H1 (cell line): Measurements from ENCODE around the gene MROH7. TPM values are rescaled to one million over a fixed set of nuclear protein-coding genes. Genes with fewer than 3 reads are reported as not detected.

Experiments
- CTCF ChIA-PET: fragments of 300-600 bp; sonication (Branson Sonifier 250); formaldehyde crosslinking; loops from one replicate; lab custom pipeline; 2021; ENCODE audit not compliant: partially characterized antibody; lab: Charles Lee
- POLR2A ChIA-PET: fragments of 300-600 bp; sonication (Branson Sonifier 250); formaldehyde crosslinking; loops from one replicate; lab custom pipeline; 2021; ENCODE audit warnings: inconsistent platforms; ENCODE audit not compliant: partially characterized antibody; lab: Charles Lee
- DNase-seq, 2 experiments: peaks; one replicate each; pipeline versions ENCODE4 v3.0.0 to v3.0.0-alpha.2; 2010 to 2022; ENCODE audit warnings: low spot score in 2 of 2, low read depth in 1 of 2, mixed read lengths in 1 of 2
- FAIRE-seq: peaks from 2 replicates; lab custom pipeline; 2011; peaks lifted over from hg19 to GRCh38; lab: Jason Lieb, UNC
- H2AFZ ChIP-seq: 2 replicates; pipeline ENCODE4 v1.8.1; 2012; ENCODE audit warnings: low read length, inconsistent platforms
- H2AK5ac ChIP-seq: 2 replicates; pipeline ENCODE4 v1.6.1; 2013; ENCODE audit warnings: low read depth, low read length
- H2BK120ac ChIP-seq: replicated peaks from 2 replicates; pipeline ENCODE3; 2013; ENCODE audit warnings: low read depth, low read length, inconsistent platforms
- H2BK12ac ChIP-seq: 2 replicates; pipeline ENCODE4 v1.6.1; 2013; ENCODE audit warnings: low read depth, low read length
- H2BK15ac ChIP-seq: 2 replicates; pipeline ENCODE4 v1.6.1; 2013; ENCODE audit warnings: low read length
- H2BK20ac ChIP-seq: 2 replicates; pipeline ENCODE4 v1.6.1; 2013; ENCODE audit warnings: low read length
- H2BK5ac ChIP-seq: 2 replicates; pipeline ENCODE4 v1.6.1; 2013; ENCODE audit warnings: low read depth, low read length
- H3K14ac ChIP-seq: 2 replicates; pipeline ENCODE4 v1.6.1; 2013; ENCODE audit warnings: inconsistent platforms; ENCODE audit not compliant: insufficient read length
- H3K18ac ChIP-seq: 2 replicates; pipeline ENCODE4 v1.6.1; 2013; ENCODE audit warnings: low read length; ENCODE audit errors: extremely low read depth
- H3K23ac ChIP-seq: 2 replicates; pipeline ENCODE4 v1.6.1; 2013; ENCODE audit warnings: inconsistent platforms; ENCODE audit not compliant: insufficient read length
- H3K23me2 ChIP-seq: 2 replicates; pipeline ENCODE4 v1.6.1; 2013; ENCODE audit warnings: low read depth, low read length
- H3K27ac ChIP-seq: 2 replicates; pipeline ENCODE4 v1.6.1; 2011; ENCODE audit warnings: low read depth, low read length, inconsistent platforms
- H3K27me3 ChIP-seq, 4 experiments: replicated peaks in 1 of 4; 1 replicate in 1 of 4; 2 replicates in 3 of 4; pipeline versions ENCODE4 v1.6.1 to v1.8.1; 2011 to 2013; ENCODE audit warnings: low read length in 3 of 4, mild to moderate bottlenecking in 3 of 4, inconsistent platforms in 2 of 4, mixed read lengths in 2 of 4, moderate library complexity in 1 of 4; ENCODE audit not compliant: control insufficient read depth in 3 of 4, insufficient read depth in 3 of 4; ENCODE audit errors: extremely low read depth in 1 of 4
- H3K36me3 ChIP-seq, 4 experiments: 2 replicates each; pipeline versions ENCODE4 v1.6.1 to v1.8.1; 2011 to 2013; ENCODE audit warnings: mild to moderate bottlenecking in 4 of 4, low read length in 3 of 4, moderate library complexity in 2 of 4, control low read depth in 1 of 4, inconsistent platforms in 1 of 4; ENCODE audit not compliant: insufficient read depth in 4 of 4, control insufficient read depth in 2 of 4
- H3K4ac ChIP-seq: replicated peaks from 2 replicates; pipeline ENCODE3; 2013; ENCODE audit warnings: low read length, low read depth, mixed read lengths, inconsistent platforms; ENCODE audit not compliant: insufficient read length
- H3K4me1 ChIP-seq, 4 experiments: replicated peaks in 1 of 4; 1 replicate in 1 of 4; 2 replicates in 3 of 4; pipeline versions ENCODE4 v1.6.1 to v1.8.1; 2011 to 2013; ENCODE audit warnings: low read length in 3 of 4, inconsistent platforms in 2 of 4, mixed read lengths in 1 of 4; ENCODE audit not compliant: insufficient read depth in 4 of 4, control insufficient read depth in 3 of 4
- H3K4me2 ChIP-seq, 2 experiments: 2 replicates each; pipeline versions ENCODE4 v1.6.1 to v1.8.1; 2011 to 2013; ENCODE audit warnings: low read depth in 2 of 2, low read length in 2 of 2, control low read depth in 1 of 2, inconsistent platforms in 1 of 2, mild to moderate bottlenecking in 1 of 2; ENCODE audit not compliant: insufficient read depth in 1 of 2
- H3K4me3 ChIP-seq, 4 experiments: fragments of 200-600, 300-600 bp in 1 of 4; sonication (generic), shearing (Covaris generic), sonication (Bioruptor Twin) in 1 of 4; 2 replicates each; pipeline versions ENCODE4 v1.5.1 to v1.8.1; 2011 to 2016; ENCODE audit warnings: low read length in 4 of 4, low read depth in 3 of 4, control low read depth in 2 of 4, inconsistent platforms in 2 of 4, mild to moderate bottlenecking in 2 of 4, mixed read lengths in 1 of 4, moderate library complexity in 1 of 4; ENCODE audit not compliant: insufficient read depth in 2 of 4; ENCODE audit errors: extremely low read depth in 1 of 4
- H3K56ac ChIP-seq: replicated peaks from 2 replicates; pipeline ENCODE3; 2013; ENCODE audit warnings: low read depth, mild to moderate bottlenecking, mixed read lengths, low read length, inconsistent platforms; ENCODE audit not compliant: insufficient read length
- H3K79me1 ChIP-seq: 2 replicates; pipeline ENCODE4 v1.6.1; 2013; ENCODE audit warnings: low read depth, low read length, control low read depth
- H3K79me2 ChIP-seq, 2 experiments: 2 replicates each; pipeline versions ENCODE4 v1.6.1 to v1.8.1; 2012 to 2013; ENCODE audit warnings: low read length in 2 of 2, mild to moderate bottlenecking in 2 of 2, inconsistent platforms in 1 of 2; ENCODE audit not compliant: insufficient read depth in 2 of 2, control insufficient read depth in 1 of 2
- H3K9ac ChIP-seq, 4 experiments: replicated peaks in 1 of 4; 1 replicate in 1 of 4; 2 replicates in 3 of 4; pipeline versions ENCODE4 v1.6.1 to v1.8.1; 2011 to 2013; ENCODE audit warnings: low read depth in 3 of 4, low read length in 3 of 4, control low read depth in 2 of 4, mild to moderate bottlenecking in 2 of 4, moderate library complexity in 2 of 4, inconsistent platforms in 1 of 4; ENCODE audit errors: extremely low read depth in 1 of 4
- H3K9me3 ChIP-seq, 2 experiments: 2 replicates each; pipeline versions ENCODE4 v1.6.1 to v1.8.1; 2012 to 2013; ENCODE audit warnings: mild to moderate bottlenecking in 2 of 2, moderate library complexity in 2 of 2, control low read depth in 1 of 2, inconsistent platforms in 1 of 2, low read depth in 1 of 2, low read length in 1 of 2, mixed read lengths in 1 of 2; ENCODE audit not compliant: insufficient read depth in 2 of 2
- H4K20me1 ChIP-seq, 2 experiments: replicated peaks in 1 of 2; 2 replicates each; pipeline versions ENCODE3 to v1.8.1; 2011 to 2013; ENCODE audit warnings: inconsistent platforms in 2 of 2, low read length in 2 of 2, mild to moderate bottlenecking in 1 of 2; ENCODE audit not compliant: insufficient read depth in 2 of 2, control insufficient read depth in 1 of 2
- H4K5ac ChIP-seq: 2 replicates; pipeline ENCODE4 v1.6.1; 2013; ENCODE audit warnings: low read length, low read depth, mixed read lengths, inconsistent platforms; ENCODE audit not compliant: insufficient read length
- H4K8ac ChIP-seq: 2 replicates; pipeline ENCODE4 v1.8.0; 2013; ENCODE audit warnings: mild to moderate bottlenecking, moderate library complexity, low read length, inconsistent platforms; ENCODE audit not compliant: insufficient read depth; ENCODE audit errors: extremely low read depth
- H4K91ac ChIP-seq: replicated peaks from 2 replicates; pipeline ENCODE3; 2013; ENCODE audit warnings: low read length, mixed read lengths, inconsistent platforms; ENCODE audit not compliant: insufficient read length
- NANOG ChIP-seq: IDR thresholded peaks from 2 replicates; pipeline ENCODE4 v1.6.1; 2011; ENCODE audit warnings: low read length, low read depth, mild to moderate bottlenecking, inconsistent platforms; ENCODE audit not compliant: insufficient read depth, poor library complexity, severe bottlenecking
- WGBS, 2 experiments: shearing (Covaris generic) in 1 of 2; methylation state at CpG; one replicate each; pipeline versions ENCODE4 v1.1.6 to v1.1.7; 2013 to 2015; ENCODE audit warnings: low lambda C conversion rate in 2 of 2, mixed read lengths in 2 of 2, inconsistent platforms in 1 of 2, low coverage in 1 of 2, missing lambda C conversion rate in 1 of 2; ENCODE audit not compliant: insufficient replicate concordance in 2 of 2, insufficient coverage in 1 of 2, insufficient read length in 1 of 2; ENCODE audit errors: extremely low coverage in 1 of 2, missing lambda C conversion rate in 1 of 2; 5-methylcytosine and 5-hydroxymethylcytosine counted together
- polyA plus RNA-seq, 7 experiments: library from polyadenylated mRNA; depleted of rRNA in 3 of 7; stranded (reverse) in 5 of 7; unstranded in 2 of 7; fragments of >200 nt in 5 of 7; fragments of 200-250 nt in 2 of 7; gene quantifications; 1 replicate in 5 of 7; 2 replicates in 1 of 7; 4 replicates in 1 of 7; pipeline versions ENCODE4 v1.2.1 to v1.2.3, GENCODE V29; 2011 to 2013; ENCODE audit warnings: missing spikeins in 2 of 7, mixed read lengths in 2 of 7
- total RNA-seq: library from RNA; stranded (reverse); fragmentation: NEBNext Ultra II Directional; extraction: Animal tissue kit (Norgen Biotek cat#: 25700); gene quantifications from 2 replicates; pipeline ENCODE4 v1.2.1, GENCODE V29; 2021

Gene MROH7
- total and polyA plus RNA-seq, 2 of the 8 experiments (the other 6 are each of a cell fraction or from before 2014, with no cell fraction given): 0.07 to 0.20 TPM

DNA sequence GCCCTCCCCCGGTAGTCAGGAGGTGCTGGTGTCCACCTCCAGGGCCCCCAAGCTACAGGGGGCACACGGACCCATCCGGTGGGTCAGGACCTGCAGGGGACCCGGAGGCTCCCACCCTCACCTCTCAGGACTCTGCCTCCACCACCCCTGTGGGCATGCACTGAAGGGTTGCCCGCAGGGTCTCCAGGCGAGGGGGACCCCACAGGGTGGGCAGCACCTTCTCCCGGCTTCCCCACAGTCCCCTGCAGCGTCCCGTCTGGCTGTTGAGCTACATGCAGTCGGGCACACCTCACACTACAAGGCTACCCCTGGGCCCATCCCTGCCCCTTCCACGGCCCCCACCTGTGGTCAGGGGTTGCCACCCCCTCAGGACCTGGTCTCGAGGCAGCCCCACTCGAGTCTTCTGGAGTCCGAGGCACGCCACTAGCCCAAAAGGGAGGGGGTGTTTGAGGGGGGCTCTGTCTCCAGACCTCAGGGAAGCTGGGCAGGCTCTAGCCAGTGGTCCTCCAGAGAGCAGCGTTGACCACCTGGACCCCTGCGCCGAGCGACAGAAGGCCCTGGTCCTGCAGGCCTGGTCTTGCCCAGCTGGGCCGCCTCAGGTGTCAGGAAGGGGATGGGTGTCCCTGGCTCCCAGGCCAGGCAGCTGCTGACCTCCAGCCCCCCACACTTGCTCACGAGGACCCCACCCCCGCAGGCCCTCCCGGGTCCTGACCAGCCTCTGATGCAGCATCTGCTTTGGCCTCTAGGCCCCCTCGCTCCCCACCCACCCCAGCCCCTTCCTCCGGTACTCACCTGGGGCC lies 113.1 kb downstream of the MROH7 start:
- no peak overlapping the region for H2BK12ac ChIP-seq
- H3K36me3 ChIP-seq: peaks cover 4 to 15% (median 7%) of the 10 kb centered on the region in 4 experiments; a peak in 6 of 8 replicates
- no peak overlapping the region for H4K5ac ChIP-seq
- no peaks in the 10 kb centered on the region for H3K27me3 ChIP-seq
- no peaks in the 10 kb centered on the region for H3K23me2 ChIP-seq
- H4K20me1 ChIP-seq: no peaks in the 10 kb centered on the region
- no peak for DNase-seq
- H2BK120ac ChIP-seq: no peak overlapping the region
- peaks cover 0 to 5% (median 2%) of the 10 kb centered on the region in 4 experiments; a peak in 4 of 7 replicates for H3K4me1 ChIP-seq
- H3K27ac ChIP-seq: no peak overlapping the region
- H3K4me3 ChIP-seq: no peak overlapping the region
- H3K4ac ChIP-seq: no peak overlapping the region
- no peak for TF ChIP-seq NANOG
- no peak overlapping the region for H3K18ac ChIP-seq
- no peak for FAIRE-seq
- H4K8ac ChIP-seq: no peak overlapping the region
- no peaks in the 10 kb centered on the region for H3K9me3 ChIP-seq
- no peak overlapping the region for H3K14ac ChIP-seq
- H3K79me1 ChIP-seq: no peaks in the 10 kb centered on the region
- H2AK5ac ChIP-seq: no peak overlapping the region
- no peak overlapping the region for H2AFZ ChIP-seq
- POLR2A ChIA-PET: interaction anchor here (0.9 to 2.1 kb wide), 3 partner anchors 9 to 207 kb away, joined by 3 to 7 read pairs (median 4); partner anchors contain the start of genes ACOT11 and PARS2
- no peak overlapping the region for H3K23ac ChIP-seq
- no peak overlapping the region for H3K9ac ChIP-seq
- no peak overlapping the region for H2BK20ac ChIP-seq
- no peaks in the 10 kb centered on the region for H3K79me2 ChIP-seq
- CTCF ChIA-PET: interaction anchor here (1.4 kb wide), 1 partner anchor 12 kb away, joined by 5 read pairs; no protein-coding TSS in a partner anchor
- no peak overlapping the region for H3K56ac ChIP-seq
- H2BK15ac ChIP-seq: no peak overlapping the region
- H2BK5ac ChIP-seq: no peak overlapping the region
- H4K91ac ChIP-seq: no peak overlapping the region
- 96% methylated on average over 13 of the region's 25 CpGs; no CpG with 5 or more reads in 1 of the 2 experiments for WGBS, 2 experiments
- no peak overlapping the region for H3K4me2 ChIP-seq
